Measurements from ENCODE around the gene CCDC150.

The CCDC150 gene

GRCh38 chr2:196758474-196759377 is 119.2 kb downstream of the CCDC150 start:
- no peak for TF ChIP-seq Cebpa-rat (IDR thresholded peaks at IDR 0.05)
- Histone ChIP-seq H3K9me3 (replicated peaks in 1 of 11) (peaks cover 0 to 6% (median 5%) of the 10 kb centered on the region in 11 experiments; a peak in 13 of 22 replicates), H3K27ac (no peak overlapping the region), H3K36me3 (peaks cover 0 to 33% (median 15%) of the 10 kb centered on the region in 11 experiments; a peak in 15 of 22 replicates), H3K4me3 (no peak overlapping the region), H3K4me1 (no peaks in the 10 kb centered on the region), H3K4me2 (no peak overlapping the region), H3K27me3 (no peaks in the 10 kb centered on the region), H3K9ac (no peak overlapping the region), H4K20me1 (no peaks in the 10 kb centered on the region)

GRCh38 chr2:196759378-196759706 is 119.8 kb downstream of the CCDC150 start:
- Histone ChIP-seq H3K4me1 (no peaks in the 10 kb centered on the region), H3K9ac (no peak overlapping the region), H3K4me2 (no peak overlapping the region), H3K27me3 (no peaks in the 10 kb centered on the region), H3K36me3 (peaks cover 4 to 39% (median 20%) of the 10 kb centered on the region in 11 experiments; a peak in 19 of 22 replicates), H3K4me3 (no peak overlapping the region), H4K20me1 (no peaks in the 10 kb centered on the region), H3K27ac (no peak overlapping the region), H3K9me3 (replicated peaks in 1 of 11) (peaks cover 0 to under 1% (median 0%) of the 10 kb centered on the region in 11 experiments; a peak in 1 of 22 replicates)
- TF ChIP-seq Cebpa-rat (IDR thresholded peaks at IDR 0.05): no peak

GRCh38 chr2:196767101-196767500 is 127.6 kb downstream of the CCDC150 start:
- H3K36me3 ChIP-seq: peaks cover 24 to 77% (median 49%) of the 10 kb centered on the region in 11 experiments; a peak in 21 of 22 replicates
- H3K4me3 ChIP-seq: no peak overlapping the region
- no peaks in the 10 kb centered on the region for H3K27me3 ChIP-seq
- H3K9me3 ChIP-seq (replicated peaks in 1 of 11): no peaks in the 10 kb centered on the region
- no peak overlapping the region for H3K27ac ChIP-seq
- no peak overlapping the region for H3K9ac ChIP-seq
- H4K20me1 ChIP-seq: no peaks in the 10 kb centered on the region
- H3K4me2 ChIP-seq: no peak overlapping the region
- no peak for TF ChIP-seq Cebpa-rat (IDR thresholded peaks at IDR 0.05)
- no peaks in the 10 kb centered on the region for H3K4me1 ChIP-seq

Data from BLaER1 treated with 17β-estradiol and CSF1 and Interleukin-3, amounts not matched to agents 10 nM and 100 nM (cell line).